Prostate gland (tissue), 2 donors: Measurements from ENCODE around the gene BUD23. TPM values are rescaled to one million over a fixed set of nuclear protein-coding genes. Genes with fewer than 3 reads are reported as not detected.
"Not testable (repeated sequence)": the region's sequence is repeated elsewhere in the genome, so short reads cannot be mapped to it uniquely, and the experiment has no call there.

Experiments used
- DNase-seq: peaks from one replicate; pipeline ENCODE4 v3.0.0-alpha.2; 2019; ENCODE audit warnings: low spot score
- H3K27ac ChIP-seq, 2 donors: fragments of 200-600 bp; sonication (generic); 2 replicates each; pipeline ENCODE4 v1.5.1; 2017 to 2019
- H3K27me3 ChIP-seq: fragments of 200-600 bp; sonication (generic); replicated peaks from 2 replicates; pipeline ENCODE4 v1.5.1; 2019; ENCODE audit not compliant: insufficient read depth
- H3K36me3 ChIP-seq, 2 donors: fragments of 200-600 bp; sonication (generic); 1 replicate in 1 of 2; 2 replicates in 1 of 2; pipeline versions ENCODE4 v1.5.1 to v1.8.1; 2017 to 2019
- H3K4me1 ChIP-seq: fragments of 200-600 bp; sonication (generic); replicated peaks from 2 replicates; pipeline ENCODE4 v1.5.1; 2019
- H3K4me3 ChIP-seq, 2 donors: fragments of 200-600 bp; sonication (generic); 2 replicates each; pipeline ENCODE4 v1.5.1; 2017 to 2019
- H3K9me3 ChIP-seq: fragments of 200-600 bp; sonication (generic); 2 replicates; pipeline ENCODE4 v1.5.1; 2017
- CTCF ChIP-seq, 4 experiments: fragments of 200-600 bp in 2 of 4; fragments of 450-650 bp in 2 of 4; sonication (generic) in 2 of 4; IDR thresholded peaks; 1 replicate in 3 of 4; 2 replicates in 1 of 4; pipeline ENCODE4 v1.5.1; 2016 to 2019; ENCODE audit warnings: antibody characterized with exemption in 4 of 4, mild to moderate bottlenecking in 2 of 4, moderate library complexity in 2 of 4
- POLR2A ChIP-seq: fragments of 450-650 bp; IDR thresholded peaks from one replicate; pipeline ENCODE4 v1.6.1; 2016; ENCODE audit warnings: antibody characterized with exemption, mild to moderate bottlenecking
- POLR2AphosphoS5 ChIP-seq: sonication (generic); formaldehyde crosslinking; IDR thresholded peaks from one replicate; pipeline ENCODE4 v1.6.1; 2017; ENCODE audit warnings: antibody characterized with exemption
- WGBS: methylation state at CpG from one replicate; pipeline ENCODE4 v1.1.5; 2018; 5-methylcytosine and 5-hydroxymethylcytosine counted together
- intact Hi-C: fragments of 100-400 bp; cut with DNase I; formaldehyde crosslinking; loops from one replicate; pipeline ENCODE4 v1.14.2; 2022
- total RNA-seq, 2 donors: library from RNA; depleted of rRNA; stranded (reverse); fragments of >200 nt; gene quantifications; one replicate each; pipeline ENCODE4 v1.1.0, GENCODE V29; 2016

BUD23 gene
- total RNA-seq, 2 donors from 2014 or later: 72.3 to 196 TPM

GRCh38 chr7:73706126-73707044 is 23.0 kb downstream of the BUD23 start:
- no peaks in the 10 kb centered on the region for H3K9me3 ChIP-seq
- no peak for DNase-seq
- no peak overlapping the region for H3K27ac ChIP-seq
- WGBS: 83% methylated on average over 25 of the region's 25 CpGs
- no peak overlapping the region for H3K4me3 ChIP-seq
- peaks cover 6% of the 10 kb centered on the region for H3K4me1 ChIP-seq
- no peaks in the 10 kb centered on the region for H3K36me3 ChIP-seq
- TF ChIP-seq CTCF (IDR thresholded peaks at IDR 0.05): no peak
- no peaks in the 10 kb centered on the region for H3K27me3 ChIP-seq
- intact Hi-C loops: no loop called here

- Histone ChIP-seq H3K4me3 (no peak overlapping the region), H3K9me3 (no peaks in the 10 kb centered on the region), H3K4me1 (peaks cover 6% of the 10 kb centered on the region), H3K27ac (no peak overlapping the region), H3K27me3 (no peaks in the 10 kb centered on the region), H3K36me3 (no peaks in the 10 kb centered on the region)
- intact Hi-C loops: no loop called here
- TF ChIP-seq CTCF (IDR thresholded peaks at IDR 0.05): no peak
- TF ChIP-seq POLR2AphosphoS5: peak; percentile 49
- TF ChIP-seq POLR2A: peak; percentile 26
- WGBS: 50% methylated on average over 15 of the region's 15 CpGs
- peak; percentile 73 for DNase-seq
Measured at GRCh38 chr7:73707045-73707631, 23.7 kb downstream of the BUD23 start.

- H3K27ac ChIP-seq: no peak overlapping the region
- intact Hi-C loops: no loop called here
- H3K9me3 ChIP-seq: no peaks in the 10 kb centered on the region
- TF ChIP-seq POLR2AphosphoS5 (no peak), CTCF (IDR thresholded peaks at IDR 0.05) (no peak)
- no peak overlapping the region for H3K4me3 ChIP-seq
- peaks cover 6% of the 10 kb centered on the region for H3K4me1 ChIP-seq
- no peaks in the 10 kb centered on the region for H3K36me3 ChIP-seq
- 95% methylated on average over 14 of the region's 16 CpGs for whole genome bisulfite sequencing
- DNase-seq: no peak
- H3K27me3 ChIP-seq: no peaks in the 10 kb centered on the region
Measured at GRCh38 chr7:73708961-73709549, 25.7 kb downstream of the BUD23 start.

GRCh38 chr7:73712773-73713172 is 29.4 kb downstream of the BUD23 start:
- Histone ChIP-seq H3K9me3 (no peaks in the 10 kb centered on the region), H3K4me3 (no peak overlapping the region), H3K27me3 (no peaks in the 10 kb centered on the region), H3K36me3 (no peaks in the 10 kb centered on the region), H3K27ac (no peak overlapping the region), H3K4me1 (no peaks in the 10 kb centered on the region)
- 96% methylated on average over 1 of the region's 1 CpG for WGBS
- no peak for DNase-seq
- no peak for TF ChIP-seq CTCF (IDR thresholded peaks at IDR 0.05)
- no peak for TF ChIP-seq POLR2AphosphoS5
- no peak for TF ChIP-seq POLR2A
- intact Hi-C loops: no loop called here

GRCh38 chr7:73713319-73713718 is 29.9 kb downstream of the BUD23 start:
- H3K36me3 ChIP-seq, H3K27ac ChIP-seq, H3K27me3 ChIP-seq, H3K9me3 ChIP-seq, H3K4me3 ChIP-seq, intact Hi-C loops, DNase-seq, H3K4me1 ChIP-seq: not testable (repeated sequence)
- 90% methylated on average over 6 of the region's 6 CpGs for WGBS
